H1 (cell line): ENCODE data around the gene FTCDNL1. TPM values are rescaled to one million over a fixed set of nuclear protein-coding genes. Genes with fewer than 3 reads are reported as not detected.

ENCODE experiments used
- CTCF ChIA-PET: fragments of 300-600 bp; sonication (Branson Sonifier 250); formaldehyde crosslinking; loops from one replicate; lab custom pipeline; 2021; ENCODE audit not compliant: partially characterized antibody; lab: Charles Lee
- POLR2A ChIA-PET: fragments of 300-600 bp; sonication (Branson Sonifier 250); formaldehyde crosslinking; loops from one replicate; lab custom pipeline; 2021; ENCODE audit warnings: inconsistent platforms; ENCODE audit not compliant: partially characterized antibody; lab: Charles Lee
- DNase-seq, 2 experiments: peaks; one replicate each; pipeline versions ENCODE4 v3.0.0 to v3.0.0-alpha.2; 2010 to 2022; ENCODE audit warnings: low spot score in 2 of 2, low read depth in 1 of 2, mixed read lengths in 1 of 2
- FAIRE-seq: peaks from 2 replicates; lab custom pipeline; 2011; peaks lifted over from hg19 to GRCh38; lab: Jason Lieb, UNC
- H2AFZ ChIP-seq: 2 replicates; pipeline ENCODE4 v1.8.1; 2012; ENCODE audit warnings: low read length, inconsistent platforms
- H2AK5ac ChIP-seq: 2 replicates; pipeline ENCODE4 v1.6.1; 2013; ENCODE audit warnings: low read depth, low read length
- H2BK120ac ChIP-seq: replicated peaks from 2 replicates; pipeline ENCODE3; 2013; ENCODE audit warnings: low read depth, low read length, inconsistent platforms
- H2BK12ac ChIP-seq: 2 replicates; pipeline ENCODE4 v1.6.1; 2013; ENCODE audit warnings: low read depth, low read length
- H2BK15ac ChIP-seq: 2 replicates; pipeline ENCODE4 v1.6.1; 2013; ENCODE audit warnings: low read length
- H2BK20ac ChIP-seq: 2 replicates; pipeline ENCODE4 v1.6.1; 2013; ENCODE audit warnings: low read length
- H2BK5ac ChIP-seq: 2 replicates; pipeline ENCODE4 v1.6.1; 2013; ENCODE audit warnings: low read depth, low read length
- H3K14ac ChIP-seq: 2 replicates; pipeline ENCODE4 v1.6.1; 2013; ENCODE audit warnings: inconsistent platforms; ENCODE audit not compliant: insufficient read length
- H3K18ac ChIP-seq: 2 replicates; pipeline ENCODE4 v1.6.1; 2013; ENCODE audit warnings: low read length; ENCODE audit errors: extremely low read depth
- H3K23ac ChIP-seq: 2 replicates; pipeline ENCODE4 v1.6.1; 2013; ENCODE audit warnings: inconsistent platforms; ENCODE audit not compliant: insufficient read length
- H3K23me2 ChIP-seq: 2 replicates; pipeline ENCODE4 v1.6.1; 2013; ENCODE audit warnings: low read depth, low read length
- H3K27ac ChIP-seq: 2 replicates; pipeline ENCODE4 v1.6.1; 2011; ENCODE audit warnings: low read depth, low read length, inconsistent platforms
- H3K27me3 ChIP-seq, 4 experiments: replicated peaks in 1 of 4; 1 replicate in 1 of 4; 2 replicates in 3 of 4; pipeline versions ENCODE4 v1.6.1 to v1.8.1; 2011 to 2013; ENCODE audit warnings: low read length in 3 of 4, mild to moderate bottlenecking in 3 of 4, inconsistent platforms in 2 of 4, mixed read lengths in 2 of 4, moderate library complexity in 1 of 4; ENCODE audit not compliant: control insufficient read depth in 3 of 4, insufficient read depth in 3 of 4; ENCODE audit errors: extremely low read depth in 1 of 4
- H3K36me3 ChIP-seq, 4 experiments: 2 replicates each; pipeline versions ENCODE4 v1.6.1 to v1.8.1; 2011 to 2013; ENCODE audit warnings: mild to moderate bottlenecking in 4 of 4, low read length in 3 of 4, moderate library complexity in 2 of 4, control low read depth in 1 of 4, inconsistent platforms in 1 of 4; ENCODE audit not compliant: insufficient read depth in 4 of 4, control insufficient read depth in 2 of 4
- H3K4ac ChIP-seq: replicated peaks from 2 replicates; pipeline ENCODE3; 2013; ENCODE audit warnings: low read length, low read depth, mixed read lengths, inconsistent platforms; ENCODE audit not compliant: insufficient read length
- H3K4me1 ChIP-seq, 4 experiments: replicated peaks in 1 of 4; 1 replicate in 1 of 4; 2 replicates in 3 of 4; pipeline versions ENCODE4 v1.6.1 to v1.8.1; 2011 to 2013; ENCODE audit warnings: low read length in 3 of 4, inconsistent platforms in 2 of 4, mixed read lengths in 1 of 4; ENCODE audit not compliant: insufficient read depth in 4 of 4, control insufficient read depth in 3 of 4
- H3K4me2 ChIP-seq, 2 experiments: 2 replicates each; pipeline versions ENCODE4 v1.6.1 to v1.8.1; 2011 to 2013; ENCODE audit warnings: low read depth in 2 of 2, low read length in 2 of 2, control low read depth in 1 of 2, inconsistent platforms in 1 of 2, mild to moderate bottlenecking in 1 of 2; ENCODE audit not compliant: insufficient read depth in 1 of 2
- H3K4me3 ChIP-seq, 4 experiments: fragments of 200-600, 300-600 bp in 1 of 4; sonication (generic), shearing (Covaris generic), sonication (Bioruptor Twin) in 1 of 4; 2 replicates each; pipeline versions ENCODE4 v1.5.1 to v1.8.1; 2011 to 2016; ENCODE audit warnings: low read length in 4 of 4, low read depth in 3 of 4, control low read depth in 2 of 4, inconsistent platforms in 2 of 4, mild to moderate bottlenecking in 2 of 4, mixed read lengths in 1 of 4, moderate library complexity in 1 of 4; ENCODE audit not compliant: insufficient read depth in 2 of 4; ENCODE audit errors: extremely low read depth in 1 of 4
- H3K56ac ChIP-seq: replicated peaks from 2 replicates; pipeline ENCODE3; 2013; ENCODE audit warnings: low read depth, mild to moderate bottlenecking, mixed read lengths, low read length, inconsistent platforms; ENCODE audit not compliant: insufficient read length
- H3K79me1 ChIP-seq: 2 replicates; pipeline ENCODE4 v1.6.1; 2013; ENCODE audit warnings: low read depth, low read length, control low read depth
- H3K79me2 ChIP-seq, 2 experiments: 2 replicates each; pipeline versions ENCODE4 v1.6.1 to v1.8.1; 2012 to 2013; ENCODE audit warnings: low read length in 2 of 2, mild to moderate bottlenecking in 2 of 2, inconsistent platforms in 1 of 2; ENCODE audit not compliant: insufficient read depth in 2 of 2, control insufficient read depth in 1 of 2
- H3K9ac ChIP-seq, 4 experiments: replicated peaks in 1 of 4; 1 replicate in 1 of 4; 2 replicates in 3 of 4; pipeline versions ENCODE4 v1.6.1 to v1.8.1; 2011 to 2013; ENCODE audit warnings: low read depth in 3 of 4, low read length in 3 of 4, control low read depth in 2 of 4, mild to moderate bottlenecking in 2 of 4, moderate library complexity in 2 of 4, inconsistent platforms in 1 of 4; ENCODE audit errors: extremely low read depth in 1 of 4
- H3K9me3 ChIP-seq, 2 experiments: 2 replicates each; pipeline versions ENCODE4 v1.6.1 to v1.8.1; 2012 to 2013; ENCODE audit warnings: mild to moderate bottlenecking in 2 of 2, moderate library complexity in 2 of 2, control low read depth in 1 of 2, inconsistent platforms in 1 of 2, low read depth in 1 of 2, low read length in 1 of 2, mixed read lengths in 1 of 2; ENCODE audit not compliant: insufficient read depth in 2 of 2
- H4K20me1 ChIP-seq, 2 experiments: replicated peaks in 1 of 2; 2 replicates each; pipeline versions ENCODE3 to v1.8.1; 2011 to 2013; ENCODE audit warnings: inconsistent platforms in 2 of 2, low read length in 2 of 2, mild to moderate bottlenecking in 1 of 2; ENCODE audit not compliant: insufficient read depth in 2 of 2, control insufficient read depth in 1 of 2
- H4K5ac ChIP-seq: 2 replicates; pipeline ENCODE4 v1.6.1; 2013; ENCODE audit warnings: low read length, low read depth, mixed read lengths, inconsistent platforms; ENCODE audit not compliant: insufficient read length
- H4K8ac ChIP-seq: 2 replicates; pipeline ENCODE4 v1.8.0; 2013; ENCODE audit warnings: mild to moderate bottlenecking, moderate library complexity, low read length, inconsistent platforms; ENCODE audit not compliant: insufficient read depth; ENCODE audit errors: extremely low read depth
- H4K91ac ChIP-seq: replicated peaks from 2 replicates; pipeline ENCODE3; 2013; ENCODE audit warnings: low read length, mixed read lengths, inconsistent platforms; ENCODE audit not compliant: insufficient read length
- CREB1 ChIP-seq: IDR thresholded peaks from 2 replicates; pipeline ENCODE4 v1.6.1; 2012; ENCODE audit warnings: inconsistent platforms
- EZH2 ChIP-seq: fragments of 200-600 bp; sonication (generic); IDR thresholded peaks from 2 replicates; pipeline ENCODE4 v1.7.1; 2012; ENCODE audit warnings: low read depth, mild to moderate bottlenecking, moderate library complexity, low read length, inconsistent platforms; ENCODE audit not compliant: severe bottlenecking
- JUND ChIP-seq: IDR thresholded peaks from 2 replicates; pipeline ENCODE4 v1.6.1; 2011; ENCODE audit warnings: mild to moderate bottlenecking, improper control_type of control experiment, low read length
- NANOG ChIP-seq: IDR thresholded peaks from 2 replicates; pipeline ENCODE4 v1.6.1; 2011; ENCODE audit warnings: low read length, low read depth, mild to moderate bottlenecking, inconsistent platforms; ENCODE audit not compliant: insufficient read depth, poor library complexity, severe bottlenecking
- PHF8 ChIP-seq: fragments of 200-600 bp; sonication (generic); conservative IDR thresholded peaks from 2 replicates; pipeline ENCODE4 v1.7.1; 2012; ENCODE audit warnings: low read depth, mild to moderate bottlenecking, inconsistent platforms, low read length, moderate library complexity
- TCF12 ChIP-seq: IDR thresholded peaks from 2 replicates; pipeline ENCODE4 v1.6.1; 2011; ENCODE audit warnings: low read depth, mild to moderate bottlenecking, low read length
- WGBS, 2 experiments: shearing (Covaris generic) in 1 of 2; methylation state at CpG; one replicate each; pipeline versions ENCODE4 v1.1.6 to v1.1.7; 2013 to 2015; ENCODE audit warnings: low lambda C conversion rate in 2 of 2, mixed read lengths in 2 of 2, inconsistent platforms in 1 of 2, low coverage in 1 of 2, missing lambda C conversion rate in 1 of 2; ENCODE audit not compliant: insufficient replicate concordance in 2 of 2, insufficient coverage in 1 of 2, insufficient read length in 1 of 2; ENCODE audit errors: extremely low coverage in 1 of 2, missing lambda C conversion rate in 1 of 2; 5-methylcytosine and 5-hydroxymethylcytosine counted together
- polyA plus RNA-seq, 7 experiments: library from polyadenylated mRNA; depleted of rRNA in 3 of 7; stranded (reverse) in 5 of 7; unstranded in 2 of 7; fragments of >200 nt in 5 of 7; fragments of 200-250 nt in 2 of 7; gene quantifications; 1 replicate in 5 of 7; 2 replicates in 1 of 7; 4 replicates in 1 of 7; pipeline versions ENCODE4 v1.2.1 to v1.2.3, GENCODE V29; 2011 to 2013; ENCODE audit warnings: missing spikeins in 2 of 7, mixed read lengths in 2 of 7
- total RNA-seq: library from RNA; stranded (reverse); fragmentation: NEBNext Ultra II Directional; extraction: Animal tissue kit (Norgen Biotek cat#: 25700); gene quantifications from 2 replicates; pipeline ENCODE4 v1.2.1, GENCODE V29; 2021
- TF ChIP-seq, protein P1 (sequence below), 3 experiments: IDR thresholded peaks; 1 replicate in 2 of 3; 2 replicates in 1 of 3; pipeline versions ENCODE4 v1.5.1 to v1.6.1; 2011; ENCODE audit warnings: low read length in 3 of 3, mild to moderate bottlenecking in 3 of 3, inconsistent platforms in 2 of 3, low read depth in 1 of 3, moderate library complexity in 1 of 3; ENCODE audit not compliant: insufficient read depth in 1 of 3; ENCODE audit errors: control extremely low read depth in 1 of 3

Gene FTCDNL1
- total and polyA plus RNA-seq, 2 of the 8 experiments (the other 6 are each of a cell fraction or from before 2014, with no cell fraction given), result 0.41 to 0.97 TPM

DNA sequence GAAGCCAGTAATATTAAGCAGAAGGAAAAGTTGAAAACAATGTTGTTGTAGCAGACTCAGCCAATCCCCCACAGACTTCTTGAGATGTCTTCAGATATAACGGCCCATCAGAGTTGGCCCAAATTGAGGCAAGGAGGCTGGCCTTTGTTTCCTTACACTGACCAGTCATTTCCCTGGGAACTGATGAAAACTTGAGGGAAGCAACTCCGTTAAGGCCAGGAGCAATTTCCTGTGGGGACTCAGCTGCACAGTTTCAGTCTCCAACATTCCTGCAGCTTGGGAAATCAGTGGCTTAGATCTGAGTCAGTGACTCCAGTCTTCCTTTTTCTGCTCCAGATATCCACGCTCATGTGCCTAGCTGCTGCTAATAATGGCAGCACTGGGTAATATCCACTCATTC lies 75.7 kb downstream of the FTCDNL1 start:
- Histone ChIP-seq H3K27ac (no peak overlapping the region), H3K14ac (no peak overlapping the region), H3K79me2 (no peaks in the 10 kb centered on the region), H3K56ac (no peak overlapping the region), H3K9ac (no peak overlapping the region), H3K4me3 (no peak overlapping the region), H2BK12ac (no peak overlapping the region), H2BK120ac (no peak overlapping the region), H4K91ac (no peak overlapping the region), H3K36me3 (no peaks in the 10 kb centered on the region), H2BK20ac (no peak overlapping the region), H3K27me3 (no peaks in the 10 kb centered on the region), H2AFZ (no peak overlapping the region), H3K4me1 (no peaks in the 10 kb centered on the region), H2BK15ac (no peak overlapping the region), H3K23ac (no peak overlapping the region), H3K79me1 (no peaks in the 10 kb centered on the region), H4K5ac (no peak overlapping the region), H2AK5ac (no peak overlapping the region), H3K4ac (no peak overlapping the region), H3K9me3 (peaks cover 0 to 3% of the 10 kb centered on the region in 2 experiments; a peak in 1 of 4 replicates), H3K4me2 (no peak overlapping the region), H3K23me2 (no peaks in the 10 kb centered on the region), H4K8ac (no peak overlapping the region), H2BK5ac (no peak overlapping the region), H3K18ac (no peak overlapping the region), H4K20me1 (no peaks in the 10 kb centered on the region)
- 87% methylated on average over 3 of the region's 3 CpGs; no CpG with 5 or more reads in 1 of the 2 experiments for WGBS, 2 experiments
- ChIA-PET POLR2A (no interaction called here), CTCF (no interaction called here)
- no peak for FAIRE-seq
- no peak for DNase-seq
- TF ChIP-seq CREB1 (no peak), TCF12 (no peak), EZH2 (no peak), NANOG (no peak), JUND (no peak), PHF8 (no peak)
- TF ChIP-seq, protein P1, sequence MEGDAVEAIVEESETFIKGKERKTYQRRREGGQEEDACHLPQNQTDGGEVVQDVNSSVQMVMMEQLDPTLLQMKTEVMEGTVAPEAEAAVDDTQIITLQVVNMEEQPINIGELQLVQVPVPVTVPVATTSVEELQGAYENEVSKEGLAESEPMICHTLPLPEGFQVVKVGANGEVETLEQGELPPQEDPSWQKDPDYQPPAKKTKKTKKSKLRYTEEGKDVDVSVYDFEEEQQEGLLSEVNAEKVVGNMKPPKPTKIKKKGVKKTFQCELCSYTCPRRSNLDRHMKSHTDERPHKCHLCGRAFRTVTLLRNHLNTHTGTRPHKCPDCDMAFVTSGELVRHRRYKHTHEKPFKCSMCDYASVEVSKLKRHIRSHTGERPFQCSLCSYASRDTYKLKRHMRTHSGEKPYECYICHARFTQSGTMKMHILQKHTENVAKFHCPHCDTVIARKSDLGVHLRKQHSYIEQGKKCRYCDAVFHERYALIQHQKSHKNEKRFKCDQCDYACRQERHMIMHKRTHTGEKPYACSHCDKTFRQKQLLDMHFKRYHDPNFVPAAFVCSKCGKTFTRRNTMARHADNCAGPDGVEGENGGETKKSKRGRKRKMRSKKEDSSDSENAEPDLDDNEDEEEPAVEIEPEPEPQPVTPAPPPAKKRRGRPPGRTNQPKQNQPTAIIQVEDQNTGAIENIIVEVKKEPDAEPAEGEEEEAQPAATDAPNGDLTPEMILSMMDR (IDR thresholded peaks at IDR 0.05; ENCODE audit: control extremely low read depth in 1 of 3, insufficient read depth in 1 of 3, low read depth in 1 of 3, low read length in 3 of 3), result no peak
